AG04450 (cell line): Measurements from ENCODE around the gene PRKG1. TPM values are rescaled to one million over a fixed set of nuclear protein-coding genes. Genes with fewer than 3 reads are reported as not detected.
A peak's percentile ranks its signal among the peaks of the same experiment; 100 is the strongest.

ENCODE experiments used
- CTCF ChIA-PET: fragments of 300-600, 350-600 bp; formaldehyde crosslinking; extraction: SDS; loops from one replicate; lab custom pipeline; 2022; ENCODE audit warnings: antibody characterized with exemption, inconsistent platforms; lab: Charles Lee
- POLR2A ChIA-PET: fragments of 350-600 bp; formaldehyde crosslinking; extraction: SDS; loops from one replicate; lab custom pipeline; 2021; ENCODE audit warnings: antibody characterized with exemption, inconsistent platforms; lab: Yijun Ruan, JAX
- DNase-seq: peaks from one replicate; pipeline ENCODE4 v3.0.0-alpha.2; 2011; ENCODE audit warnings: low read depth, low spot score
- H3K27ac ChIP-seq: one replicate; pipeline ENCODE4 v1.5.1; 2012; ENCODE audit warnings: low read depth, low read length, control low read depth
- H3K27me3 ChIP-seq: one replicate; pipeline ENCODE4 v1.6.0; 2012; ENCODE audit warnings: low read length; ENCODE audit not compliant: control insufficient read depth, insufficient read depth
- H3K4me3 ChIP-seq: 2 replicates; pipeline ENCODE4 v1.5.1; 2011; ENCODE audit warnings: mild to moderate bottlenecking, low read depth, low read length, control low read depth
- H3K9me3 ChIP-seq: 2 replicates; pipeline ENCODE4 v1.5.1; 2012; ENCODE audit warnings: low read length; ENCODE audit not compliant: control insufficient read depth, insufficient read depth
- CTCF ChIP-seq: IDR thresholded peaks from 2 replicates; pipeline ENCODE4 v1.5.1; 2011; ENCODE audit warnings: low read depth, low read length, control low read depth, inconsistent platforms
- polyA plus RNA-seq: library from polyadenylated mRNA; depleted of rRNA; stranded (reverse); fragments of >200 nt; gene quantifications from 2 replicates; pipeline ENCODE4 v1.2.3, GENCODE V29; 2011

PRKG1 gene
- polyA plus RNA-seq, 1 experiment, result 19.0 TPM

DNA sequence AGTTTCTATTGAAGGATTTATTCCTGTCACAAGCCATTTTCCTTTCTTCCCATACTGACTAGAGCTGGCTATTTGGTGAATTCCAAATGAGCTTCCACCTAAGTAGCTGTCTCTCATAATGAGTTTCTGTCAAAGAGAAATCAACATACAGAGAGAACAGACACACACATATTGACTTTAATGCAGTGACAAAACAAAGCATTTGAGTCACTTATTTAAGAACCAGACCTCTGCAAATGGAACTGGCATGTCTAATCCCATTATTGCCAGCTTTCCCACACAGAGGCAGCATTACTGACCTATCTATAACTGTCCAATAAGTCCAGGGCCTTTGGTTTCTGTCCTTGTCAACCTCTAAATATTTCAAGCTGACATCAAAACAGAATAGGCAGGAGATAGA lies 804.4 kb downstream of the PRKG1 start:
- ChIA-PET POLR2A (no interaction called here), CTCF (no interaction called here)
- H3K27ac ChIP-seq, result peak overlapping the region; percentile 76
- H3K27me3 ChIP-seq, result no peaks in the 10 kb centered on the region
- TF ChIP-seq CTCF, result no peak
- H3K9me3 ChIP-seq, result no peaks in the 10 kb centered on the region; the same call in 1 of the 2 replicates
- H3K4me3 ChIP-seq, result no peak overlapping the region
- no peak for DNase-seq

DNA sequence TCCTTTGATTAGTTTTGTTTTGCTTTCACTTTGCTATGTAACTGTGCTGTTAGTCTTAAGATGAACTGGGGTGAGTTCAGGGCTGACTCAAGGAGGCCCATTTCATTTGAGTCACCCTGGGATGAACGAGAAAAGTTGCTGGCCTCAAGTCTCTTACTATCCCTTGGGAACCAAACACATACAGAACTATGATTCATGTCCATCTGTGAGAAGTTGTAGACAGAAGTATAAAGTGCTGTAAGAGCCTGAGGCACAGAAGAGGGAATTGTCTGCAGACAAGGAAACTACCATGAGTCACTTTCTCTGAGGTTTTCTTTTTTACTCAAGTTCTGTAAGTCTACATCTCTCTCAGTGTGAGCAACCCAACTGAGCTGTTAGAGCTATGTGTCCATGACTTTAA lies 805.0 kb downstream of the PRKG1 start:
- H3K27me3 ChIP-seq, result no peaks in the 10 kb centered on the region
- POLR2A ChIA-PET, result no interaction called here
- no peaks in the 10 kb centered on the region; the same call in 1 of the 2 replicates for H3K9me3 ChIP-seq
- DNase-seq, result peak; percentile 91
- no peak for TF ChIP-seq CTCF
- CTCF ChIA-PET, result interaction anchor here (0.9 to 1.8 kb wide), 2 partner anchors 18 to 337 kb away, joined by 3 to 6 read pairs; no protein-coding TSS in a partner anchor
- peak overlapping the region; percentile 76 for H3K27ac ChIP-seq
- no peak overlapping the region for H3K4me3 ChIP-seq

DNA sequence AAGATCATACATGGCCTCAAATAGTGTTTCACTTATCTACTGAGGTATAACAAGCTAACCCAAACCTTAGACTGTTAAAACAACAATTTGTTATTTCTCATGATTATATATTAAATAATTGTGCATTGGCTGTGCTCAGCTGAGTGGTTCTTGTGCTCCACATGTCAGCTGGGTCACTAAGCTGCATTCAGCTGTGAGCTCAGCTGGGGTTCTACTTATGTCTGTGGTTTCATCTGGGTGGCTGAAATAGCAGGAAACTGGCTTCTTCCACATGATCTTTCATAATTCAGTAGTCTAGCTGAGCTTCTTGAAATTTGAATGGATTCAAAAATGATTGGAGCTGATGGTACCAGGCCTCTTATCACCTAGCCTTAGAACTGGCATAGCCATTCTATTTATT lies 806.9 kb downstream of the PRKG1 start:
- Histone ChIP-seq H3K27me3 (no peaks in the 10 kb centered on the region), H3K4me3 (no peak overlapping the region), H3K9me3 (no peaks in the 10 kb centered on the region; the same call in 1 of the 2 replicates), H3K27ac (no peak overlapping the region)
- CTCF ChIA-PET, result interaction anchor here (0.6 kb wide), 1 partner anchor 643 kb away, joined by 3 read pairs; no protein-coding TSS in a partner anchor
- TF ChIP-seq CTCF, result no peak
- POLR2A ChIA-PET, result no interaction called here
- DNase-seq, result no peak

- DNase-seq, result peak; percentile 33
- ChIA-PET CTCF (interaction anchor here (1.1 to 1.2 kb wide), 3 partner anchors 15 to 330 kb away, joined by 3 to 4 read pairs (median 3); no protein-coding TSS in a partner anchor), POLR2A (interaction anchor here (1.0 kb wide), 1 partner anchor 18 kb away, joined by 3 read pairs; no protein-coding TSS in a partner anchor)
- no peak for TF ChIP-seq CTCF
- Histone ChIP-seq H3K4me3 (no peak overlapping the region), H3K9me3 (no peaks in the 10 kb centered on the region), H3K27ac (no peak overlapping the region), H3K27me3 (no peaks in the 10 kb centered on the region)
These were observed 812.3 kb downstream of the PRKG1 start for GRCh38 chr10:51886438-51887068.

- no peaks in the 10 kb centered on the region for H3K9me3 ChIP-seq
- no peak overlapping the region for H3K4me3 ChIP-seq
- DNase-seq, result no peak
- H3K27ac ChIP-seq, result no peak overlapping the region
- TF ChIP-seq CTCF, result no peak
- POLR2A ChIA-PET, result interaction anchor here (0.5 kb wide), 1 partner anchor 170 kb away, joined by 4 read pairs; no protein-coding TSS in a partner anchor
- CTCF ChIA-PET, result no interaction called here
- H3K27me3 ChIP-seq, result no peaks in the 10 kb centered on the region
These were observed 814.0 kb downstream of the PRKG1 start for GRCh38 chr10:51888263-51888662.
